GM12891 (cell line): ENCODE data around the gene NXN.

Experiments
- PAX5 ChIP-seq: IDR thresholded peaks from 2 replicates; pipeline ENCODE4 v1.6.1; 2011; ENCODE audit warnings: low read length, moderate library complexity, mild to moderate bottlenecking; ENCODE audit not compliant: insufficient read depth, severe bottlenecking
- POLR2A ChIP-seq: IDR thresholded peaks from 2 replicates; pipeline ENCODE4 v1.6.1; 2011; ENCODE audit warnings: low read depth, low read length, control low read depth
- POLR2AphosphoS5 ChIP-seq: IDR thresholded peaks from 2 replicates; pipeline ENCODE4 v1.6.1; 2011; ENCODE audit warnings: low read depth, low read length, control low read depth
- SPI1 ChIP-seq: IDR thresholded peaks from 2 replicates; pipeline ENCODE4 v1.6.1; 2011; ENCODE audit warnings: low read depth, low read length, control low read depth
- TAF1 ChIP-seq: IDR thresholded peaks from 2 replicates; pipeline ENCODE4 v1.6.1; 2011; ENCODE audit warnings: low read depth, low read length, control low read depth

DNA sequence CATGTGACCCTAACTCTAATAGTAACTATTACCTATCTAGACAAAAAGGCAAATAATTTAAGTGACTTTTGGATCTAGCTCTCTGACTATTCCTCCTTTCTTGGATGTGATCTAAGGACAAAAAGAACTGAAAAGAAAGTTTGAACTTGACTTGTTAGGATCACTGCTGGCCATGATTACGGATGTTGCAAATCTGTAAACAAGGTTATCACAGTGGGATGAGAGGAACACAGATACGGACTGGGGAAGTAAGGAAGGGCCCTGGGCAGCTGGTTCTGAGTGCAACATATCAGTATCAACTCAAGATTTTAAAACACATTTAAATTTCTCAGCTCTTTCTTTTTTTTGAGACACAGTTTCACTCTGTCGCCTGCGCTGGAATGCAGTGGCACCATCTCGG lies 118.8 kb downstream of the NXN start:
- TF ChIP-seq POLR2AphosphoS5 (no peak), POLR2A (no peak), PAX5 (no peak), TAF1 (no peak), SPI1 (no peak)
